Stimulated activated CD4-positive, alpha-beta T cell treated with anti-CD3 and anti-CD28 coated beads, Interleukin-12 subunit alpha, Interleukin-12 subunit beta, amount 100 ng/mL, for 48 hours (primary cell): ENCODE data around the gene TCF15.

Experiments used
- DNase-seq, 3 donors: peaks; one replicate each; pipeline ENCODE4 v3.0.0-alpha.2; 2020; ENCODE audit warnings: low read depth in 2 of 3, low spot score in 1 of 3

The TCF15 gene

GRCh38 chr20:615514-615913 lies 5.4 kb upstream of the TCF15 start:
- no peak for DNase-seq

- no peak for DNase-seq
Measured at GRCh38 chr20:611843-612185, 1.7 kb upstream of the TCF15 start.

- DNase-seq, result no peak
Measured at GRCh38 chr20:611047-611842, 1.1 kb upstream of the TCF15 start.

GRCh38 chr20:609371-609964 lies 641 bp downstream of the TCF15 start:
- DNase-seq, result no peak

- DNase-seq, result no peak
Measured at GRCh38 chr20:608970-609369, 1.1 kb downstream of the TCF15 start.

- DNase-seq, result no peak
Measured at GRCh38 chr20:607476-607875, 2.6 kb downstream of the TCF15 start.

GRCh38 chr20:605237-605636 lies 4.9 kb downstream of the TCF15 start:
- DNase-seq, result no peak

GRCh38 chr20:603116-603640 lies 6.9 kb downstream of the TCF15 start:
- DNase-seq, result no peak

- no peak for DNase-seq
Measured at GRCh38 chr20:602111-602970, 7.8 kb downstream of the TCF15 start.

GRCh38 chr20:600736-601135 lies 9.4 kb downstream of the TCF15 start:
- DNase-seq, result no peak

GRCh38 chr20:600141-600540 lies 10.0 kb downstream of the TCF15 start:
- no peak for DNase-seq

- no peak for DNase-seq
Measured at GRCh38 chr20:598133-598850, 11.8 kb downstream of the TCF15 start.

GRCh38 chr20:597560-597959 lies 12.5 kb downstream of the TCF15 start:
- no peak for DNase-seq

GRCh38 chr20:595330-596308 lies 14.5 kb downstream of the TCF15 start:
- no peak for DNase-seq

- no peak for DNase-seq
Measured at GRCh38 chr20:592506-592905, 17.6 kb downstream of the TCF15 start.

GRCh38 chr20:591941-592340 lies 18.2 kb downstream of the TCF15 start:
- DNase-seq, result no peak

- no peak for DNase-seq
Measured at GRCh38 chr20:588932-589672, 21.0 kb downstream of the TCF15 start.

- DNase-seq, result no peak
Measured at GRCh38 chr20:588476-588875, 21.6 kb downstream of the TCF15 start.

- no peak for DNase-seq
Measured at GRCh38 chr20:584971-585301, 25.2 kb downstream of the TCF15 start.
